ENCODE results near the gene VPS13D.
"Not testable (repeated sequence)": the region's sequence is repeated elsewhere in the genome, so short reads cannot be mapped to it uniquely, and the experiment has no call there.

The VPS13D gene

GRCh38 chr1:12506281-12507280, 276.8 kb downstream of the VPS13D start:
- no peak for DNase-seq (ENCODE audit: extremely low read depth in 1 of 2, low read depth in 1 of 2)

DNA sequence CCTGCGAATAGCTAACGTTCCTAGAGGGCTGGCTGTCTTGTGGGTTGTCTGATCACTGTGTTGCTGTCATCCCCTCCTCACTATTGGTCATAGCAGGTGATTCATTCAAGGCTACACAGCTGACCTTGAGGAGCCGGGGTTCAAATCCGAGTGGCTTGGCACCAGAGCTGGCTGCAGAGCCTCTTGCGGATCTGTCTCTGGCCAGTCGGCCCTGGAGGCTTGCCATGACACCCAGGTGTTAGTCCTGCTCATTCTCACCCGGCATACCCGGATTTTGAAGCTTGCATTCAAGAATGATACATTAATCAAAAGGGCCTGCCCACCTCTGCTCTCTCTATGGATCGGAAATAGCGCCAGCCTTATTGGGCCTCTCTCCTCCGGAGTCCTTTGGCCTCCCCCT, 277.8 kb downstream of the VPS13D start:
- no peak for DNase-seq (ENCODE audit: extremely low read depth in 1 of 2, low read depth in 1 of 2)

DNA sequence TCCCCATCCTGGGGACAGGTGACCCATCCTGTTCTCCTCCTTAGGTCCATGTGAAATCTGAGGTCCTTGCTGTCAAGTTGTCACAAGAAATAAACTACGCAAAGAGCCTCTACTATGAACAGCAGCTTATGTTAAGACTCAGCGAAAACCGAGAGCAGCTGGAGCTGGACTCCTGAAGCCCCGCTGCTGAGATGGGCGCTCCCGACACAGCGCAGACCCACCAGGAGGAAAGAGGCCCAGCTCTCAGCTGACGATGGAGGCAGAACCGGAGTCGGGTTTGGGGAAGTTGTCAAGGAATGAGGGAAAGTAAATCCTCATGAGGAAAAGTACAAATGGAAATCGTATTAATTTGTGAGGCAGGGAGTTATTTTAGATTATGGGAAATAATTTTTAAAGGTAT, 279.0 kb downstream of the VPS13D start:
- DNase-seq (ENCODE audit: extremely low read depth in 1 of 2, low read depth in 1 of 2) = no peak

- DNase-seq (ENCODE audit: extremely low read depth in 1 of 2, low read depth in 1 of 2) = no peak
These were observed 281.3 kb downstream of the VPS13D start for GRCh38 chr1:12511128-12511484.

DNA sequence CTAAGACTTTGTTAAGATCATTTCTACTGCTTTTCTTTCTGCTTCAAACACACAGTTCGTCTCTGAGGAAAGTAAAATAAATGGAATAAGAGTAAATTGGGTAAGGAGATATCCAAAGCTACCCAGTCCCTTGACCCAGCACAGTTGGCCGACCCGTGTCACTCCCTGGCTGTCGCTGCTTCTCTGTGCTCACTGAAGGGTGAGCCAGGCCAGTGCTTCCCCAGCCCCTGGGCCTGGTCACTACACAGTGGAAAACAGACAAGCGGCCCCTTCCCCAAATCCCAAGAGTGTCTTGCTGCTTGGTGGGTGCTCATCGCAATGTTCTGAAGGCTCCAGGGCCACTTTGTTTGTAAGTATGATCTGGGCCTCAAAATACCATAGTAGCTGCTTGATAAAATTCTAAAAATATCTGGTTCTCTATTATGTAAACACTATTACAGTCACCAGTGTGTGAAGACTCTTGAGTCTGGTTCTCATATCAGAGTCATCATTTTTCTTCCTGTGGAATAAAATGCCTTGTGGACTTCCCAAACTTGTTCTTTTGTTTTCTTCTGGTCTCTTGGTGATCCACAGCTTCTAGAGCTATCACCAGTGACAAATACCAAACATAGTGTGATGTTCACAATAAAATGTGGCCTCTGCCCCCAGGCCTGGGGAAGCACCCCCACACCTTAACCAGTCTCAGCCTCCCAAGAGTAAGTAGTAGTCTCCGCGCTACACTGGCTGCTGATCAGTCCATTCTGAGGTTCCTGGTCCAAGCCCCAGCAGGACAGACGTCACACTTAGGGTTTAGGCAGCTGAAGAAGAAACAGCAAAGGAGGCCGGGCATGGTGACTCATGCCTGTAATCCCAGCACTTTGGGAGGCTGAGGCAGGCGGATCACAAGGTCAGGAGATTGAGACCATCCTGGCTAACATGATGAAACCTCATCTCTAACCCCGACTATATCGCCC, 282.0 kb downstream of the VPS13D start:
- DNase-seq (ENCODE audit: extremely low read depth in 1 of 2, low read depth in 1 of 2) = no peak

DNA sequence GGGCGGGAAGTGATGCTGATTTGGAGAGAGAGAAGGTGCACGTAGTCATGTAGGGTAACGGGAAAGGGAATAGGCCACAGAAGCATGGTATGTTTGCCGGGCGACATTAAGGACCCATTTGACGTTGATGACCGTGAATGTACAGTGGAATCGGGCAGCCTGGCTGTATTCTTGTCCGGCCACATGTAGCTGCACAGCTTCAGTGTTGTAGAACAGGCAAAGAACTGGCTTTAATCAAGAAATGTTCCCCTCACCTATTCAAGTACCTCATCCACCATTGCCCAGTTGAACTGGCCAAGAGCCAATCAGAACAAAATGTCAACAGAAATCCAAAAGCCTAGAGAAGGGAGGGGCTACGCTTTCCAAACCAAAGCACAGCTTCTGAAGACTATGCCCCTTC, 283.4 kb downstream of the VPS13D start:
- no peak for DNase-seq (ENCODE audit: extremely low read depth in 1 of 2, low read depth in 1 of 2)

DNA sequence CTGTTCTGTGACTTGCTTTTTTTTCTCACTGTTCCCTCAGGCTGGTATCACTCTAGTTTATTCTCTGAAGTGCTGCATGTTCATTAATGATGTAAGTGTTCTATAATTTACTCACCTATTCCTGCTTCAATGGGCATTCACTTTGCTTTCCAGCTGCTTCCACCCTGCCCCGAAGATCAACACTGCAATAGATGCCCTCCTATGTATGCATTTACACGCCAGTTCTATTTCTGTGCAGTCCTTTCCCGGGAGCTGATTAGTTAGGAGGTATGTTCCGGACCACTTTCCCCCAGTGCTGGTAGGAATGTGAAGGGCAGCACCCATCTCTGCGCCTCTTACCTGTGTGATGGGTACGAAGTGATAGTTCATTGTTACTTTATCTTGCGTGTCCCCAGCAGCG, 284.8 kb downstream of the VPS13D start:
- no peak for DNase-seq (ENCODE audit: extremely low read depth in 1 of 2, low read depth in 1 of 2)

- no peak for DNase-seq (ENCODE audit: extremely low read depth in 1 of 2, low read depth in 1 of 2)
These were observed 285.4 kb downstream of the VPS13D start for GRCh38 chr1:12515234-12515633.

- no peak for DNase-seq (ENCODE audit: extremely low read depth in 1 of 2, low read depth in 1 of 2)
These were observed 286.9 kb downstream of the VPS13D start for GRCh38 chr1:12516741-12517140.

DNA sequence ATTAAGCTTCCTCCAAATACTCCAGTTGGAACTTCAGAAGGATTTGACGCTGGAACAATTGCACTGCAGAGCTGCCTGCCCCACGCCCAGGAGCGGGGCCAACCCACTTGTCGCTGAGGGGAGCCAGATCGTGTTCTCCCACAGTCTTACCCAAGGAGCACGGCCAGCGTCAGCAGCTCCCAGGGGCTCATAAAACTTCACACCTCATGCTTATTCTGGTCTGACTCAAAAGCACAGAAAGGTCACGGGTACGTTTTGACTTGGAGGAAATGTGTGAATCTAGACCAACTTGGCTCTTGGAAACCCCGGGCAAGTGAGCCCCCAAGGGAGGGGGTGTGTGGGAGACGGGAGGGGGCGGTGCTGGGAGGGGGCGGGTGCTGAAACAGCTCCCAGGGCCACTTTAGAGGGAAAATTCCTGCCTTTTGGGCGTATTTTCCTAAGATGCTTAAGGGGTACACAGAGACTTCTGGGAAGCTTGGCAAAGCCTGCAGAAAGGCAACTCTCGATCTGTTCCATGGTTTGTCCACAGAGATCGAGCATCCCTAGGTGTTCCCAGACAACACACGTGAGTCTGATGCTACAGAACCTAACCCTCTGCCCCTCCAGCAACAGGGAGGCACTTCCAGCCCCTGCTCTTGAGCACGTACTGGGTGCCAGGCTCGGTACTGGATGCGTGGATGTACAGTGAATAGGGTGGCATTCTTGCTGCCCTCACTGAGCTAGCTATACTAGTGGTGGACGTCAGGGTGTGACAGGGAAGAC, 289.3 kb downstream of the VPS13D start:
- peak; percentile 47 to 66 for DNase-seq (ENCODE audit: extremely low read depth in 1 of 2, low read depth in 1 of 2)

GRCh38 chr1:12519693-12520364, 290.0 kb downstream of the VPS13D start:
- no peak for DNase-seq (ENCODE audit: extremely low read depth in 1 of 2, low read depth in 1 of 2)

- DNase-seq (ENCODE audit: extremely low read depth in 1 of 2, low read depth in 1 of 2) = no peak
These were observed 291.3 kb downstream of the VPS13D start for GRCh38 chr1:12521096-12521495.

GRCh38 chr1:12522780-12523179, 292.9 kb downstream of the VPS13D start:
- DNase-seq (ENCODE audit: extremely low read depth in 1 of 2, low read depth in 1 of 2) = not testable (repeated sequence)

GRCh38 chr1:12524266-12524665, 294.4 kb downstream of the VPS13D start:
- DNase-seq (ENCODE audit: extremely low read depth in 1 of 2, low read depth in 1 of 2) = no peak

DNA sequence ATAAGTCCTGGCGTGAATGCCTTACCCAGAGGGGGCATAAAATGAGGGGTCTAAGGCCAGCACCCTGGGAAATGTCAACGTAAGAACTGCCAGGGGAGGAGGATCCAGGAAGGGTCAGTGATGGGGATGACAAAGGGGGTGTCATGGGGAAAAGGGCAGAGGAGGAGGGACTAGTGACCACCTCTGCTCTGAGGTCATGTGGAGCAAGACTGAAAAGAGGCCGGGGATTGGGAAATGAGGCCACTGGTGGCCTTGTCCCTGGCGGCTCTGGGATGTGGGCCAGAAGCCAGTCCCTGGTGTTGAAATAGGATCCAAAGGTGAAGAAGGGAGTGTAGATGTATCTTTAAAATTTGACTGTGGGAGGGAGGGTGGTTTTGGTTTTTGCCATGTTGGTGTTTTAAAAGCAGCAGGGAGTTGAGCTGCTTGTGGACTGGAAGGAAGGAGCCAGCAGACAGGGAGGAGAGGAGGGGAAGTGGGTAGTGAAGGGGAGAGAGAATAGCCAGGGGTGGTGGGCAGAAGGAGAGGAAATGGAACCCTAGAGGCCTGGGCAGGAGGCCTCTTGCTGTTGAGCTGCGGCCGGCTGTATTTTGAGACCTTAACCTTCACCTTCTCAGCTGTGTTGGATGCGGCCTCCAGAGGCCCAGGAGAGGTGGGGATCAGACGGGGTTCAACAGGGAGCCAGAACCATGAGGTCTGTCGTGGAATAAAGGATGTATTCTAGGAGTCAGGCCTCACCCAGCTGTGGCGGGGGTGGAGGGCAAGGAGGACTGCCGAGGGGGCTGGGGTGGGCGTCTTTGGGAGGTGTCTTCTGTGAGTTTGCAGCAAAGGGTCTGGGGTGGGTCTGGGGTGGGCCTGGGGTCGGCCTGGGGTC, 295.7 kb downstream of the VPS13D start:
- DNase-seq (ENCODE audit: extremely low read depth in 1 of 2, low read depth in 1 of 2) = no peak

GRCh38 chr1:12527564-12527963, 297.7 kb downstream of the VPS13D start:
- no peak for DNase-seq (ENCODE audit: extremely low read depth in 1 of 2, low read depth in 1 of 2)

DNA sequence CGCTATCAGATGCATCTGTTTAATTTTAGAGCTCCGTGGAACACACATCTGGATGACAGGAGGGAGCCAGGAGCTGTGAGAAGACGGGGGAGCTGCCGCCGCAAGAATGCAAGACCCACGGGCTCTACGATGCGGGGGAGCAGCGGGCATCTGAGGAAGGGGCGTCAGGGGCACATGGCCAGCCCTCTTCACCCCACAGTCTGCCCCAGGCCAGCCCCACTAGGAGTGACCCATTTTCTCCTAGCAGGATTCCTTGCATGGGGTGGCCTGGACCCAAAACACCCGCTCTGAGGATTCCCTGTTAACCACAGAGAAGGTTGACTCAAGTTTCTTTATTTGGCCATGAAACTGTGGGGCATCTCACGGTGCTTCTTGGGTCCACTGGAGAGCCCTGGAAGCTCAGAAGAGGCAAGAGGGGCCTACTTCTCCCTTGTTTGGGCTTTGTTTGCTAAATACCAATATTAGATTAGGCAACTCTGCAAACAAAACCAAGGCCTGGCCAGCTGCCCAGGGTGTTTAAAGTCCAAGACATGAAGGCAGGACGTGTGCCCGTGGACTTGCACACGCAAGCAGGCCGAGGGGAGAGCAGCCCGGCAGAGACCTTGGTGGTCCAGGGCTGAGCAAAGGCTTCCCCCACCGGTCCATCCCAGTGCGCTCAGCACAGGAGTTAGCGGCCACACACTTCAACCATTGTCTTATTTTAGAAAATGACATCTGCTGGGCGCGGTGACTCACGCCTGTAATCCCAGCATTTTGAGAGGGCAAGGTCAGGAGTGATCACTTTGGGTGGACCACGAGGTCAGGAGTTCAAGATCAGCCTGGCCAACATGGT, 298.4 kb downstream of the VPS13D start:
- no peak for DNase-seq (ENCODE audit: extremely low read depth in 1 of 2, low read depth in 1 of 2)

GRCh38 chr1:12529640-12530174, 299.9 kb downstream of the VPS13D start:
- DNase-seq (ENCODE audit: extremely low read depth in 1 of 2, low read depth in 1 of 2) = no peak
